ENCODE data around the gene TMPRSS7. TPM values are rescaled to one million over a fixed set of nuclear protein-coding genes. Genes with fewer than 3 reads are reported as not detected.
A peak's percentile ranks its signal among the peaks of the same experiment; 100 is the strongest.

The TMPRSS7 gene
- polyA plus RNA-seq, 1 donor (not counting 4 experiments of a cell fraction or from before 2014, with no cell fraction given), result 0.18 TPM

DNA sequence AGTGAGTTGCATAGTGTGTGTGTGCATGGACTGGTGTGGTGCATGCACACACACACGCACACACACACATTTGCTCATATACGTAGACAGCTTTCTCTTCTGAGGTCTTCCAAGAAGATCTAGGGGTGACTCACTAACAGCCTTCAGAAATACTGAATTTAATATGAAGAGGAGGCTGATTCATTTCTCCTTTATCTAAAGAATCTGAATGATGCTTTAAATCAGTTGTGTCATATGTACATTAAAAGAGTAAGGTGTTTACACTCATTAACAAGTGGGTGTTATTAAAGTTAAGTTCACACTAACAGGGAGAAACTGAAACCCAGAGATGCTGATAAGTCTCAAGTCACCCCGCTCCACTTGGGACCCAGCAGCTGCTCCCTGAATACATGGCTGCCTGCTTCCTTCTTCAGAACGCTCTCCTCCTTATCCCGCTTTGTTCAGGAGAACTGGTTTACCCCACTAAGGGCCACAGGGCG is 22.0 kb downstream of the TMPRSS7 start:
- Histone ChIP-seq H4K20me1 (ENCODE audit: control insufficient read depth, extremely low read depth, insufficient read depth, low read length) (no peaks in the 10 kb centered on the region), H3K4me1 (ENCODE audit: control insufficient read depth, extremely low read depth, insufficient read depth, low read length) (peaks cover 2% of the 10 kb centered on the region), H3K9me3 (ENCODE audit: control insufficient read depth, low read depth, low read length) (no peaks in the 10 kb centered on the region), H3K4me3 (ENCODE audit: control insufficient read depth in 2 of 3, extremely low read depth in 1 of 3, insufficient read depth in 2 of 3, low read depth in 1 of 3, low read length in 3 of 3) (no peak overlapping the region), H3K79me2 (ENCODE audit: control insufficient read depth, insufficient read depth, low read length) (no peaks in the 10 kb centered on the region), H3K27ac (ENCODE audit: control insufficient read depth, insufficient read depth, low read length) (no peak overlapping the region), H3K36me3 (ENCODE audit: control insufficient read depth in 2 of 2, extremely low read depth in 1 of 2, insufficient read depth in 2 of 2, low read length in 2 of 2) (no peaks in the 10 kb centered on the region), H3K9ac (ENCODE audit: control insufficient read depth, extremely low read depth, insufficient read depth, low read length) (no peak overlapping the region), H3K27me3 (ENCODE audit: control insufficient read depth, extremely low read depth, insufficient read depth, low read length) (no peaks in the 10 kb centered on the region), H2AFZ (ENCODE audit: control insufficient read depth, low read length) (no peak overlapping the region), H3K9me1 (ENCODE audit: control insufficient read depth, extremely low read depth, insufficient read depth, low read length) (no peaks in the 10 kb centered on the region), H3K4me2 (ENCODE audit: control insufficient read depth, extremely low read depth, insufficient read depth, low read depth, low read length) (no peak overlapping the region)
- DNase-seq (ENCODE audit: low read depth, low spot score) (no peak), FAIRE-seq (no peak)
- TF ChIP-seq, protein P1, sequence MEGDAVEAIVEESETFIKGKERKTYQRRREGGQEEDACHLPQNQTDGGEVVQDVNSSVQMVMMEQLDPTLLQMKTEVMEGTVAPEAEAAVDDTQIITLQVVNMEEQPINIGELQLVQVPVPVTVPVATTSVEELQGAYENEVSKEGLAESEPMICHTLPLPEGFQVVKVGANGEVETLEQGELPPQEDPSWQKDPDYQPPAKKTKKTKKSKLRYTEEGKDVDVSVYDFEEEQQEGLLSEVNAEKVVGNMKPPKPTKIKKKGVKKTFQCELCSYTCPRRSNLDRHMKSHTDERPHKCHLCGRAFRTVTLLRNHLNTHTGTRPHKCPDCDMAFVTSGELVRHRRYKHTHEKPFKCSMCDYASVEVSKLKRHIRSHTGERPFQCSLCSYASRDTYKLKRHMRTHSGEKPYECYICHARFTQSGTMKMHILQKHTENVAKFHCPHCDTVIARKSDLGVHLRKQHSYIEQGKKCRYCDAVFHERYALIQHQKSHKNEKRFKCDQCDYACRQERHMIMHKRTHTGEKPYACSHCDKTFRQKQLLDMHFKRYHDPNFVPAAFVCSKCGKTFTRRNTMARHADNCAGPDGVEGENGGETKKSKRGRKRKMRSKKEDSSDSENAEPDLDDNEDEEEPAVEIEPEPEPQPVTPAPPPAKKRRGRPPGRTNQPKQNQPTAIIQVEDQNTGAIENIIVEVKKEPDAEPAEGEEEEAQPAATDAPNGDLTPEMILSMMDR (optimal IDR thresholded peaks at IDR 0.05 in 1 of 3, IDR thresholded peaks at IDR 0.05 in 1 of 3, conservative IDR thresholded peaks at IDR 0.05 in 1 of 3; ENCODE audit: extremely low read depth in 1 of 3, insufficient read depth in 2 of 3, low read length in 3 of 3), result no peak
- no peak for TF ChIP-seq EZH2 (IDR thresholded peaks at IDR 0.05; ENCODE audit: low read length)
- dilution Hi-C loops (cut with MboI; ENCODE audit: extremely low pct_ligation_motif_present, low sequenced_read_pairs), result no loop called here

DNA sequence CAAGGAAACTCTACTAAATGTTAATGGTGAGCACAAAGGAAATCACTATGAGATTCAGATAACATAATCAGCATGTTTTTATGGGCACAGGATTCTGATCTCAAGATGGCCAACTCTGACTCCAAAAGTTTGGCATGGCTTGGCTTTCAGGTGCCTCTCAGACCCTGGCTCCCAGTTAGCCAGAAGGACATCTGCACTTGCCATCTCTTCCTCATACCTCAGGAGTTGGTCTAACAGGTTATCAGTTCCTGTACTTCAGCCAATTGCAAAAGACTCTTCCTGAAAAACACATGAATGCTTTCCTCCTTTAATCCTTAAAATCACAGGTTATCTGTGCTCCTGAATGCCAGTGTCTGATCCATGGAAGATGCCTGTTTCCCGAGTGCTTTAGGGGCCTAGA is 25.0 kb downstream of the TMPRSS7 start:
- Histone ChIP-seq H2AFZ (ENCODE audit: control insufficient read depth, low read length) (no peak overlapping the region), H3K27me3 (ENCODE audit: control insufficient read depth, extremely low read depth, insufficient read depth, low read length) (no peaks in the 10 kb centered on the region), H3K4me3 (ENCODE audit: control insufficient read depth in 2 of 3, extremely low read depth in 1 of 3, insufficient read depth in 2 of 3, low read depth in 1 of 3, low read length in 3 of 3) (no peak overlapping the region), H3K4me2 (ENCODE audit: control insufficient read depth, extremely low read depth, insufficient read depth, low read depth, low read length) (no peak overlapping the region), H3K79me2 (ENCODE audit: control insufficient read depth, insufficient read depth, low read length) (no peaks in the 10 kb centered on the region), H3K27ac (ENCODE audit: control insufficient read depth, insufficient read depth, low read length) (no peak overlapping the region), H3K9ac (ENCODE audit: control insufficient read depth, extremely low read depth, insufficient read depth, low read length) (no peak overlapping the region), H3K9me1 (ENCODE audit: control insufficient read depth, extremely low read depth, insufficient read depth, low read length) (no peaks in the 10 kb centered on the region), H4K20me1 (ENCODE audit: control insufficient read depth, extremely low read depth, insufficient read depth, low read length) (no peaks in the 10 kb centered on the region), H3K4me1 (ENCODE audit: control insufficient read depth, extremely low read depth, insufficient read depth, low read length) (peaks cover 2% of the 10 kb centered on the region), H3K9me3 (ENCODE audit: control insufficient read depth, low read depth, low read length) (no peaks in the 10 kb centered on the region), H3K36me3 (ENCODE audit: control insufficient read depth in 2 of 2, extremely low read depth in 1 of 2, insufficient read depth in 2 of 2, low read length in 2 of 2) (no peaks in the 10 kb centered on the region)
- DNase-seq (ENCODE audit: low read depth, low spot score) (no peak), FAIRE-seq (peak; percentile 44)
- TF ChIP-seq, protein P1 (optimal IDR thresholded peaks at IDR 0.05 in 1 of 3, IDR thresholded peaks at IDR 0.05 in 1 of 3, conservative IDR thresholded peaks at IDR 0.05 in 1 of 3; ENCODE audit: extremely low read depth in 1 of 3, insufficient read depth in 2 of 3, low read length in 3 of 3), result no peak
- TF ChIP-seq EZH2 (IDR thresholded peaks at IDR 0.05; ENCODE audit: low read length), result no peak
- dilution Hi-C loops (cut with MboI; ENCODE audit: extremely low pct_ligation_motif_present, low sequenced_read_pairs), result no loop called here
